HEK293 (cell line): ENCODE measurements around the gene CHRM3.

Experiments used
- HOXA7 ChIP-seq: sonication (generic); formaldehyde crosslinking; IDR thresholded peaks from 2 replicates; pipeline ENCODE4 v1.8.1; 2022; ENCODE audit warnings: missing genetic modification reagents, borderline replicate concordance
- SALL2 ChIP-seq: fragments of 450-650 bp; formaldehyde crosslinking; IDR thresholded peaks from 2 replicates; pipeline ENCODE4 v1.5.0; 2017; ENCODE audit warnings: missing biosample characterization, mild to moderate bottlenecking, missing genetic modification characterization, borderline replicate concordance
- ZNF133 ChIP-seq: fragments of 450-650 bp; formaldehyde crosslinking; IDR thresholded peaks from 2 replicates; pipeline ENCODE4 v1.5.1; 2016; ENCODE audit warnings: missing biosample characterization, missing genetic modification characterization
- ZNF335 ChIP-seq: fragments of 450-650 bp; formaldehyde crosslinking; conservative IDR thresholded peaks from 2 replicates; pipeline ENCODE4 v1.5.1; 2016; ENCODE audit warnings: missing biosample characterization, missing genetic modification characterization
- ZNF514 ChIP-seq: fragments of 450-650 bp; formaldehyde crosslinking; IDR thresholded peaks from 2 replicates; pipeline ENCODE4 v1.5.1; 2016; ENCODE audit warnings: missing biosample characterization, missing genetic modification characterization
- ZNF677 ChIP-seq: fragments of 450-650 bp; IDR thresholded peaks from 2 replicates; pipeline ENCODE4 v1.5.0; 2018; ENCODE audit warnings: missing biosample characterization, mild to moderate bottlenecking, missing genetic modification characterization, moderate library complexity
- TF ChIP-seq, protein P1 (sequence below): fragments of 450-650 bp; formaldehyde crosslinking; IDR thresholded peaks from 2 replicates; pipeline ENCODE4 v1.5.1; 2016; ENCODE audit warnings: missing biosample characterization, missing genetic modification characterization
- TF ChIP-seq, protein P2 (sequence below): fragments of 450-650 bp; formaldehyde crosslinking; IDR thresholded peaks from 2 replicates; pipeline ENCODE4 v1.5.1; 2016; ENCODE audit warnings: missing biosample characterization, missing genetic modification characterization
- TF ChIP-seq, protein P3 (sequence below): fragments of 450-650 bp; formaldehyde crosslinking; IDR thresholded peaks from 2 replicates; pipeline ENCODE4 v1.5.1; 2016; ENCODE audit warnings: missing biosample characterization, missing genetic modification characterization

DNA sequence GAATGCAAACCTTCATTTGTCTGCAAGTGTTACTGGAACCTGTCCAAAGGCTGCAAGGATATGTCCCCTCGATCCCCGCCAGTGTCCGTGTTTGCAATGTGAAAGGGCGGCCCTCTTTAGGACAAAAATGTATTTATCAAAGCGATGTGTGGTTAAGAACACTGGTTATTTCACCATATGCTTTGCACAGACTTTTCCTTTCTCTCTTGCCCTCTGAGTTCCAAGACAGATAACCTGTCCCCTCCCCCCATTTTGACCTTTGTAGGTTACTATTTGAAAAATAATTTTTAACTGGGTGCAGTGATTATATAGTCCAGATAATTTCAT, 1.8 kb downstream of the CHRM3 start:
- no peak for TF ChIP-seq HOXA7
- TF ChIP-seq, protein P1, sequence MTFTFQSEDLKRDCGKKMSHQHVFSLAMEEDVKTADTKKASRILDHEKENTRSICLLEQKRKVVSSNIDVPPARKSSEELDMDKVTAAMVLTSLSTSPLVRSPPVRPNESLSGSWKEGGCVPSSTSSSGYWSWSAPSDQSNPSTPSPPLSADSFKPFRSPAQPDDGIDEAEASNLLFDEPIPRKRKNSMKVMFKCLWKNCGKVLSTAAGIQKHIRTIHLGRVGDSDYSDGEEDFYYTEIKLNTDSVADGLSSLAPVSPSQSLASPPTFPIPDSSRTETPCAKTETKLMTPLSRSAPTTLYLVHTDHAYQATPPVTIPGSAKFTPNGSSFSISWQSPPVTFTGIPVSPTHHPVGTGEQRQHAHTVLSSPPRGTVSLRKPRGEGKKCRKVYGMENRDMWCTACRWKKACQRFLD: no peak
- no peak for TF ChIP-seq ZNF335
- TF ChIP-seq, protein P2, sequence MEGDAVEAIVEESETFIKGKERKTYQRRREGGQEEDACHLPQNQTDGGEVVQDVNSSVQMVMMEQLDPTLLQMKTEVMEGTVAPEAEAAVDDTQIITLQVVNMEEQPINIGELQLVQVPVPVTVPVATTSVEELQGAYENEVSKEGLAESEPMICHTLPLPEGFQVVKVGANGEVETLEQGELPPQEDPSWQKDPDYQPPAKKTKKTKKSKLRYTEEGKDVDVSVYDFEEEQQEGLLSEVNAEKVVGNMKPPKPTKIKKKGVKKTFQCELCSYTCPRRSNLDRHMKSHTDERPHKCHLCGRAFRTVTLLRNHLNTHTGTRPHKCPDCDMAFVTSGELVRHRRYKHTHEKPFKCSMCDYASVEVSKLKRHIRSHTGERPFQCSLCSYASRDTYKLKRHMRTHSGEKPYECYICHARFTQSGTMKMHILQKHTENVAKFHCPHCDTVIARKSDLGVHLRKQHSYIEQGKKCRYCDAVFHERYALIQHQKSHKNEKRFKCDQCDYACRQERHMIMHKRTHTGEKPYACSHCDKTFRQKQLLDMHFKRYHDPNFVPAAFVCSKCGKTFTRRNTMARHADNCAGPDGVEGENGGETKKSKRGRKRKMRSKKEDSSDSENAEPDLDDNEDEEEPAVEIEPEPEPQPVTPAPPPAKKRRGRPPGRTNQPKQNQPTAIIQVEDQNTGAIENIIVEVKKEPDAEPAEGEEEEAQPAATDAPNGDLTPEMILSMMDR (tag by site-specific recombination): no peak
- no peak for TF ChIP-seq ZNF677 (tag by site-specific recombination)
- no peak for TF ChIP-seq ZNF514 (tag by site-specific recombination)
- no peak for TF ChIP-seq SALL2 (tag by site-specific recombination)
- TF ChIP-seq ZNF133 (tag by site-specific recombination): no peak
- TF ChIP-seq, protein P3, sequence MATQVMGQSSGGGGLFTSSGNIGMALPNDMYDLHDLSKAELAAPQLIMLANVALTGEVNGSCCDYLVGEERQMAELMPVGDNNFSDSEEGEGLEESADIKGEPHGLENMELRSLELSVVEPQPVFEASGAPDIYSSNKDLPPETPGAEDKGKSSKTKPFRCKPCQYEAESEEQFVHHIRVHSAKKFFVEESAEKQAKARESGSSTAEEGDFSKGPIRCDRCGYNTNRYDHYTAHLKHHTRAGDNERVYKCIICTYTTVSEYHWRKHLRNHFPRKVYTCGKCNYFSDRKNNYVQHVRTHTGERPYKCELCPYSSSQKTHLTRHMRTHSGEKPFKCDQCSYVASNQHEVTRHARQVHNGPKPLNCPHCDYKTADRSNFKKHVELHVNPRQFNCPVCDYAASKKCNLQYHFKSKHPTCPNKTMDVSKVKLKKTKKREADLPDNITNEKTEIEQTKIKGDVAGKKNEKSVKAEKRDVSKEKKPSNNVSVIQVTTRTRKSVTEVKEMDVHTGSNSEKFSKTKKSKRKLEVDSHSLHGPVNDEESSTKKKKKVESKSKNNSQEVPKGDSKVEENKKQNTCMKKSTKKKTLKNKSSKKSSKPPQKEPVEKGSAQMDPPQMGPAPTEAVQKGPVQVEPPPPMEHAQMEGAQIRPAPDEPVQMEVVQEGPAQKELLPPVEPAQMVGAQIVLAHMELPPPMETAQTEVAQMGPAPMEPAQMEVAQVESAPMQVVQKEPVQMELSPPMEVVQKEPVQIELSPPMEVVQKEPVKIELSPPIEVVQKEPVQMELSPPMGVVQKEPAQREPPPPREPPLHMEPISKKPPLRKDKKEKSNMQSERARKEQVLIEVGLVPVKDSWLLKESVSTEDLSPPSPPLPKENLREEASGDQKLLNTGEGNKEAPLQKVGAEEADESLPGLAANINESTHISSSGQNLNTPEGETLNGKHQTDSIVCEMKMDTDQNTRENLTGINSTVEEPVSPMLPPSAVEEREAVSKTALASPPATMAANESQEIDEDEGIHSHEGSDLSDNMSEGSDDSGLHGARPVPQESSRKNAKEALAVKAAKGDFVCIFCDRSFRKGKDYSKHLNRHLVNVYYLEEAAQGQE: no peak
